OCI-LY1 (cell line): ENCODE data around the gene CORIN.

Source experiments
- H2AFZ ChIP-seq: fragments of 200-600 bp; sonication (generic), shearing (Covaris generic); 2 replicates; pipeline ENCODE4 v1.6.0; 2014; ENCODE audit warnings: antibody characterized with exemption, mild to moderate bottlenecking, low read length
- H3F3A ChIP-seq: fragments of 200-600 bp; sonication (generic), shearing (Covaris generic); 2 replicates; pipeline ENCODE4 v1.6.0; 2014; ENCODE audit warnings: mild to moderate bottlenecking, antibody characterized with exemption, low read length, moderate library complexity; ENCODE audit not compliant: insufficient read depth
- H3K27ac ChIP-seq: fragments of 200-600 bp; sonication (generic); 2 replicates; pipeline ENCODE4 v1.5.1; 2014; ENCODE audit warnings: low read length, mixed run types, mild to moderate bottlenecking, low read depth; ENCODE audit not compliant: poor library complexity, severe bottlenecking
- H3K27me3 ChIP-seq: fragments of 200-600 bp; sonication (generic); 2 replicates; pipeline ENCODE4 v1.6.0; 2014; ENCODE audit warnings: antibody characterized with exemption, mild to moderate bottlenecking, low read length, moderate library complexity; ENCODE audit not compliant: insufficient read depth
- H3K36me3 ChIP-seq: fragments of 200-600 bp; sonication (generic); 2 replicates; pipeline ENCODE4 v1.6.1; 2014; ENCODE audit warnings: mild to moderate bottlenecking, antibody characterized with exemption, low read length, moderate library complexity, mixed read lengths; ENCODE audit not compliant: insufficient read depth
- H3K4me1 ChIP-seq: fragments of 200-600 bp; sonication (generic); 2 replicates; pipeline ENCODE4 v1.5.1; 2014; ENCODE audit warnings: mild to moderate bottlenecking, low read length, moderate library complexity; ENCODE audit not compliant: insufficient read depth, severe bottlenecking
- H3K4me2 ChIP-seq: fragments of 200-600 bp; sonication (generic), shearing (Covaris generic); 2 replicates; pipeline ENCODE4 v1.6.1; 2014; ENCODE audit warnings: low read length
- H3K4me3 ChIP-seq: fragments of 200-600 bp; sonication (generic); 2 replicates; pipeline ENCODE4 v1.5.1; 2014; ENCODE audit warnings: low read length, low read depth, mild to moderate bottlenecking, mixed read lengths; ENCODE audit not compliant: poor library complexity, severe bottlenecking
- H3K79me2 ChIP-seq: fragments of 200-600 bp; shearing (Covaris generic); 2 replicates; pipeline ENCODE4 v1.6.1; 2016; ENCODE audit warnings: mixed run types, low read length, mixed read lengths; ENCODE audit not compliant: insufficient read depth
- H3K9ac ChIP-seq: fragments of 200-600 bp; sonication (generic), shearing (Covaris generic); 2 replicates; pipeline ENCODE4 v1.6.1; 2014; ENCODE audit warnings: mild to moderate bottlenecking, low read length, mixed read lengths
- H3K9me2 ChIP-seq: fragments of 200-600 bp; sonication (generic), shearing (Covaris generic); 2 replicates; pipeline ENCODE4 v1.6.1; 2014; ENCODE audit warnings: low read depth, mild to moderate bottlenecking, low read length, mixed read lengths
- H3K9me3 ChIP-seq: fragments of 200-600 bp; shearing (Covaris generic); 2 replicates; pipeline ENCODE4 v1.6.1; 2014; ENCODE audit warnings: low read length, mixed read lengths
- H4K20me1 ChIP-seq: fragments of 200-600 bp; sonication (generic), shearing (Covaris generic); 2 replicates; pipeline ENCODE4 v1.6.0; 2016; ENCODE audit warnings: mild to moderate bottlenecking, low read length; ENCODE audit not compliant: insufficient read depth
- EZH2 ChIP-seq: fragments of 200-600 bp; sonication (generic), shearing (Covaris generic); IDR thresholded peaks from 2 replicates; pipeline ENCODE4 v1.8.0; 2017; ENCODE audit warnings: borderline replicate concordance, mixed run types, mild to moderate bottlenecking, antibody characterized with exemption, low read length, moderate library complexity, mixed read lengths
- TF ChIP-seq, protein P1 (sequence below): fragments of 200-600 bp; sonication (generic), shearing (Covaris generic); IDR thresholded peaks from 2 replicates; pipeline ENCODE4 v1.5.1; 2017; ENCODE audit warnings: mild to moderate bottlenecking, antibody characterized with exemption, low read length, moderate library complexity, mixed read lengths

CORIN gene

DNA sequence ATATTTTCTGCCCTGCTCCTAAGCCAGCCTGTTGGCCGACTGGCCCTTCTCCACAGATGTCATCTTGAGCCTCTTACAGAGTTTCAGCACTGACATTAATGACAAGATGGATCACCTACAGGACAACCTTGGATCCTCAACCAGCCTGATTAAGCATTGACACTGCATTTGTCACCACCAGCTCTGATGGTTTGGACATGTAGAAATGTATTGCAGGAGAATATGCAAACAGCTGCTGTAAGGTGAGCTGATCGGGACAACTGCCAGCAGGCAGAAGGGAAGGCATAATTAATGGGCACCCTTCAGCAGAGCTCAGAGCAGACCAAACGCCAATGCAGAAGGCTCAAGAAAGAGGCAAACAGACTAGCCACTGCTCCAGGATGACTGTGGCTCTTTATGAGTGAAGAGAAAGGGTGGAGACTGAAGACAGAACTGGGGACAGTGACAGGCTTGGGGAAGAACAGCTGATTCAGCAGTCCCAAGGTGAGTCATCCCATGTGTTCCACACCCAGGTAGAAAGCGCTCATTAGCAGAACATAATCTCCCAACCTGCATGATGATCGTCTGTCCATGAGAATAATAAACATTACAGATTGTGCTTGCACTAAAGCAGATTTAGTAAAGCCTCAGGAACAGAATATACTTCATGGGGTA is 6.7 kb downstream of the CORIN start:
- Histone ChIP-seq H3K27me3 (no peaks in the 10 kb centered on the region), H3K4me3 (no peak overlapping the region), H3F3A (no peaks in the 10 kb centered on the region), H3K4me1 (no peaks in the 10 kb centered on the region), H2AFZ (no peak overlapping the region), H4K20me1 (no peaks in the 10 kb centered on the region), H3K36me3 (no peaks in the 10 kb centered on the region), H3K9me2 (no peaks in the 10 kb centered on the region), H3K4me2 (no peak overlapping the region), H3K9ac (no peak overlapping the region), H3K9me3 (0 out of 2 replicates have a peak, but pooled peaks cover 2% of the 10 kb centered on the region), H3K79me2 (no peaks in the 10 kb centered on the region), H3K27ac (no peak overlapping the region)
- no peak for TF ChIP-seq EZH2

DNA sequence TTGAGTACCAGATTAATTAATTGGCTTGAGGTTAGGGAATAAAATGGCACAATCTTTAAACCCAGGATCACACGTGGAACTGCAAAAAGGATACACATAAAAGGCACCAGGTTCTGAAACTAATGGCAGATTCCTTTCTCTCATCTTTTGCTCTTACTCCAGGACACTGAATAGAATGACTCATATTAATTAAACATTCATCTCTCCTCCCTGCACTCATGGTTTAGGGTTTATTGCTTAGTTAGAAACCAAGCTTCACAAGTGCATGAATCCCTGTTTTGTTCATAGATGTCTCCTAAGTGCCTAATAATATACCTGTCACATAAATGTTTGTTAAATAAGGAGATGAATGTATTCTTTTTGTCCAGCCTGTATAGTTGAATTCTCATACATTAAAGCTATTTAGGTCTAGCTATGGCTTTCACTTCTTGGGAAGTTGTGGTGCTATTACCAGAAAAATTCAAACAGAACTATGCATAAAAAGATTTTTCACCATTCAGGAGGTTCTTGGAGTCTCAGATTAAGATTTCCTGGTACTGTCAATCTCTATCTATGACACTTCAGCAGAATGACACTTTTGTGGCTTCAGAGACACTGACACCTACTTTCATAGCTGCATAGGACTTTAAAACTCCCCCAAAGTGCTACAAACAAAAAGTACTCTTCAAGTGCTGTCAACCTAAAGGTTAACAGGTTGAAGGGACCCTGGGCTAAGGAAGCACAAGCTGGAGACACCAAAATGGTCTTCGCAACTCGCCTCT is 7.4 kb downstream of the CORIN start:
- Histone ChIP-seq H3K9me2 (no peaks in the 10 kb centered on the region), H4K20me1 (no peaks in the 10 kb centered on the region), H2AFZ (no peak overlapping the region), H3K4me1 (no peaks in the 10 kb centered on the region), H3K79me2 (no peaks in the 10 kb centered on the region), H3K9ac (no peak overlapping the region), H3K4me3 (no peak overlapping the region), H3F3A (no peaks in the 10 kb centered on the region), H3K36me3 (no peaks in the 10 kb centered on the region), H3K4me2 (no peak overlapping the region), H3K27me3 (no peaks in the 10 kb centered on the region), H3K27ac (no peak overlapping the region), H3K9me3 (0 out of 2 replicates have a peak, but pooled peaks cover 2% of the 10 kb centered on the region)
- no peak for TF ChIP-seq EZH2
- TF ChIP-seq, protein P1, sequence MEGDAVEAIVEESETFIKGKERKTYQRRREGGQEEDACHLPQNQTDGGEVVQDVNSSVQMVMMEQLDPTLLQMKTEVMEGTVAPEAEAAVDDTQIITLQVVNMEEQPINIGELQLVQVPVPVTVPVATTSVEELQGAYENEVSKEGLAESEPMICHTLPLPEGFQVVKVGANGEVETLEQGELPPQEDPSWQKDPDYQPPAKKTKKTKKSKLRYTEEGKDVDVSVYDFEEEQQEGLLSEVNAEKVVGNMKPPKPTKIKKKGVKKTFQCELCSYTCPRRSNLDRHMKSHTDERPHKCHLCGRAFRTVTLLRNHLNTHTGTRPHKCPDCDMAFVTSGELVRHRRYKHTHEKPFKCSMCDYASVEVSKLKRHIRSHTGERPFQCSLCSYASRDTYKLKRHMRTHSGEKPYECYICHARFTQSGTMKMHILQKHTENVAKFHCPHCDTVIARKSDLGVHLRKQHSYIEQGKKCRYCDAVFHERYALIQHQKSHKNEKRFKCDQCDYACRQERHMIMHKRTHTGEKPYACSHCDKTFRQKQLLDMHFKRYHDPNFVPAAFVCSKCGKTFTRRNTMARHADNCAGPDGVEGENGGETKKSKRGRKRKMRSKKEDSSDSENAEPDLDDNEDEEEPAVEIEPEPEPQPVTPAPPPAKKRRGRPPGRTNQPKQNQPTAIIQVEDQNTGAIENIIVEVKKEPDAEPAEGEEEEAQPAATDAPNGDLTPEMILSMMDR, result no peak

DNA sequence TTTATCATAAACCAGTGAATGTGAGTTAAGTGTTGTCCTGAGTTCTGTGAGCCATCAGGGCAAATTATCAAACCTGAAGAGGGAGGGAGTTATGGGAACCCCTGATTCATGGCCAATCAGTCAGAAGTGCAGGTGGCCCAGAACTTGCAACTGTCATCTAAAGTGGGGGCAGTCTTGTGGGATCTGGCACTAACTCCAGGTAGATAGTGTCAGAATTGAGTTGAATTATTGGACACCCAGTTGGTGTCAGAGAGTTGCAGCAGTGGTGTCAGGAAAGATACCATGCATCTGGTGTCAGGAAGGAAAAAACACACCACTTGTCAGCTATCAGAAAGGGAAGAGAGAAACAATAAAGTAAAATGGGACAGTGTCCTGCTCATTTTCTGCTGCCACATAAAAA is 8.4 kb downstream of the CORIN start:
- Histone ChIP-seq H3K27ac (no peak overlapping the region), H3K4me2 (no peak overlapping the region)

More for the DNA sequence above, 8.4 kb downstream of the CORIN start:
- TF ChIP-seq EZH2, result no peak
- TF ChIP-seq, protein P1, result no peak
- no peaks in the 10 kb centered on the region for H4K20me1 ChIP-seq
- 0 out of 2 replicates have a peak, but pooled peaks cover 2% of the 10 kb centered on the region for H3K9me3 ChIP-seq
- no peaks in the 10 kb centered on the region for H3K36me3 ChIP-seq
- H2AFZ ChIP-seq, result no peak overlapping the region
- no peak overlapping the region for H3K4me3 ChIP-seq
- H3K9me2 ChIP-seq, result no peaks in the 10 kb centered on the region
- no peak overlapping the region for H3K9ac ChIP-seq
- no peaks in the 10 kb centered on the region for H3K27me3 ChIP-seq
- no peaks in the 10 kb centered on the region for H3F3A ChIP-seq
- no peaks in the 10 kb centered on the region for H3K79me2 ChIP-seq
- no peaks in the 10 kb centered on the region for H3K4me1 ChIP-seq
